ENCODE measurements around the gene OTUD5. TPM values are rescaled to one million over a fixed set of nuclear protein-coding genes. Genes with fewer than 3 reads are reported as not detected.

The OTUD5 gene
- total RNA-seq, 1 experiment from 2014 or later, result 62.5 TPM

DNA sequence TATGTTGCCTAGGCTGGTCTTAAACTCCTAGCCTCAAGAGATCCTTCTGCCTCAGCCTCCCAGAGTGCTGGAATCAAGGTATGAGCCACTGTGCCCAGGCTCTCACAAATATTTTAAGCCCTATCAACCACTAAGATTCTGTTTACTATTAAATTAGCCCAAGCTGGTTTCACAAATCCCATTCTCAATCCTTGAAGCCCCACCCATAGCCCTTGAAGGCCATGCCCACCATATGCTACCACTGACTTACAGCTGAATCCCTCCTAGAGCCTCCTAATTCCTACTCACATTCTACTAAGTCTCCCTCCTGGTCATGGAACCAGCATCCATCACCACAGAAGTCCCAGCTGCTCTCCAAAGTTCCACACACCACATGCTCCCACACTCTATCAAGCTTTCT lies 34.9 kb upstream of the OTUD5 start:
- H3K27me3 Mint-ChIP-seq (ENCODE audit: low read depth), result 0 out of 2 replicates have a peak, but pooled peaks cover 1% of the 10 kb centered on the region
- no peaks in the 10 kb centered on the region for H3K79me2 ChIP-seq (ENCODE audit: insufficient read depth, low read length)
- no peak overlapping the region for H3K14ac ChIP-seq (ENCODE audit: insufficient read depth, low read length)
- no peak overlapping the region for H2AFZ ChIP-seq (ENCODE audit: low read length)
- H2BK5ac ChIP-seq (ENCODE audit: insufficient read length, low read length), result no peak overlapping the region
- no peak overlapping the region for H2AK5ac ChIP-seq (ENCODE audit: insufficient read length, low read length)
- H3K27ac Mint-ChIP-seq, result no peak overlapping the region
- no peak overlapping the region for H2BK20ac ChIP-seq (ENCODE audit: low read depth, low read length, poor library complexity, severe bottlenecking)
- no peaks in the 10 kb centered on the region for H3K9me3 ChIP-seq (ENCODE audit: control insufficient read depth, low read depth, low read length)
- H4K91ac ChIP-seq (ENCODE audit: insufficient read length, low read depth, low read length), result no peak overlapping the region
- H3T11ph ChIP-seq (ENCODE audit: low read length), result no peak overlapping the region
- no peak overlapping the region for H2BK12ac ChIP-seq (ENCODE audit: insufficient read length, low read depth, low read length)
- H3K36me3 Mint-ChIP-seq (ENCODE audit: insufficient read depth in 1 of 3, low read depth in 3 of 3), result peaks cover 52 to 80% (median 76%) of the 10 kb centered on the region in 3 experiments
- H4K20me1 ChIP-seq (ENCODE audit: control insufficient read depth, insufficient read depth, insufficient read length), result no peaks in the 10 kb centered on the region
- no peak overlapping the region for H4K5ac ChIP-seq (ENCODE audit: insufficient read length, low read depth, low read length)
- no peak overlapping the region for H3K23ac ChIP-seq (ENCODE audit: insufficient read length, low read depth, low read length)
- H3K79me1 ChIP-seq (ENCODE audit: insufficient read depth, low read depth, low read length, poor library complexity, severe bottlenecking), result no peaks in the 10 kb centered on the region
- H2BK15ac ChIP-seq (ENCODE audit: low read depth, low read length), result no peak overlapping the region
- no peaks in the 10 kb centered on the region for H3K4me1 ChIP-seq (ENCODE audit: insufficient read depth, low read length)
- TF ChIP-seq, protein P1, sequence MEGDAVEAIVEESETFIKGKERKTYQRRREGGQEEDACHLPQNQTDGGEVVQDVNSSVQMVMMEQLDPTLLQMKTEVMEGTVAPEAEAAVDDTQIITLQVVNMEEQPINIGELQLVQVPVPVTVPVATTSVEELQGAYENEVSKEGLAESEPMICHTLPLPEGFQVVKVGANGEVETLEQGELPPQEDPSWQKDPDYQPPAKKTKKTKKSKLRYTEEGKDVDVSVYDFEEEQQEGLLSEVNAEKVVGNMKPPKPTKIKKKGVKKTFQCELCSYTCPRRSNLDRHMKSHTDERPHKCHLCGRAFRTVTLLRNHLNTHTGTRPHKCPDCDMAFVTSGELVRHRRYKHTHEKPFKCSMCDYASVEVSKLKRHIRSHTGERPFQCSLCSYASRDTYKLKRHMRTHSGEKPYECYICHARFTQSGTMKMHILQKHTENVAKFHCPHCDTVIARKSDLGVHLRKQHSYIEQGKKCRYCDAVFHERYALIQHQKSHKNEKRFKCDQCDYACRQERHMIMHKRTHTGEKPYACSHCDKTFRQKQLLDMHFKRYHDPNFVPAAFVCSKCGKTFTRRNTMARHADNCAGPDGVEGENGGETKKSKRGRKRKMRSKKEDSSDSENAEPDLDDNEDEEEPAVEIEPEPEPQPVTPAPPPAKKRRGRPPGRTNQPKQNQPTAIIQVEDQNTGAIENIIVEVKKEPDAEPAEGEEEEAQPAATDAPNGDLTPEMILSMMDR (conservative IDR thresholded peaks at IDR 0.05), result no peak
- H3K9me3 Mint-ChIP-seq, result peaks cover 74 to 77% of the 10 kb centered on the region in 2 experiments
- H3K4me2 ChIP-seq (ENCODE audit: insufficient read depth, insufficient read length, low read length), result no peak overlapping the region
- H3K4me3 Mint-ChIP-seq, result no peak overlapping the region
- H4K8ac ChIP-seq (replicated peaks; ENCODE audit: insufficient read length, low read depth, low read length), result no peak overlapping the region
- H3K4ac ChIP-seq (ENCODE audit: low read depth, low read length), result no peak overlapping the region
- H3K9ac ChIP-seq (ENCODE audit: extremely low read depth, insufficient read length, low read length), result no peak overlapping the region
- no peak overlapping the region for H3K56ac ChIP-seq (ENCODE audit: insufficient read length, low read depth, low read length)
- no peak for DNase-seq
- no peaks in the 10 kb centered on the region for H3K27me3 ChIP-seq (ENCODE audit: insufficient read depth, low read length)
- H3K18ac ChIP-seq (ENCODE audit: insufficient read length, low read depth, low read length), result no peak overlapping the region
- H2BK120ac ChIP-seq (ENCODE audit: low read depth, low read length, poor library complexity, severe bottlenecking), result no peak overlapping the region
- no peaks in the 10 kb centered on the region for H3K4me1 Mint-ChIP-seq
- no peaks in the 10 kb centered on the region for H3K23me2 ChIP-seq (ENCODE audit: insufficient read length, low read depth, low read length, poor library complexity, severe bottlenecking)
- H3K27ac ChIP-seq (ENCODE audit: insufficient read length, low read depth, low read length), result no peak overlapping the region
